Stomach (tissue), 9 donors: ENCODE data around the gene KLHL22. TPM values are rescaled to one million over a fixed set of nuclear protein-coding genes. Genes with fewer than 3 reads are reported as not detected.

Experiments used
- DNase-seq, 2 donors: peaks; one replicate each; pipeline versions ENCODE4 v3.0.0 to v3.0.0-alpha.2; 2013 to 2019
- H3K27ac ChIP-seq, 5 donors: fragments of 200-600 bp in 4 of 5; sonication (generic) in 4 of 5; one replicate each; pipeline ENCODE4 v1.5.1; 2013 to 2019; ENCODE audit warnings: mild to moderate bottlenecking in 1 of 5, moderate library complexity in 1 of 5
- H3K27me3 ChIP-seq, 3 donors: fragments of 200-600 bp; sonication (generic); one replicate each; pipeline ENCODE4 v1.5.1; 2017 to 2019; ENCODE audit warnings: mixed run types in 1 of 3
- H3K36me3 ChIP-seq, 4 donors: fragments of 200-600 bp; sonication (generic); 1 replicate in 3 of 4; 2 replicates in 1 of 4; pipeline ENCODE4 v1.5.1; 2016 to 2019
- H3K4me1 ChIP-seq, 4 donors: fragments of 200-600 bp; sonication (generic); one replicate each; pipeline ENCODE4 v1.5.1; 2016 to 2019
- H3K4me3 ChIP-seq, 4 donors: fragments of 200-600 bp; sonication (generic) in 3 of 4; one replicate each; pipeline ENCODE4 v1.5.1; 2016 to 2019; ENCODE audit warnings: mild to moderate bottlenecking in 1 of 4
- H3K9me3 ChIP-seq, 4 donors: fragments of 200-600 bp; sonication (generic); one replicate each; pipeline ENCODE4 v1.5.1; 2016 to 2019
- EP300 ChIP-seq: sonication (generic); formaldehyde crosslinking; IDR thresholded peaks from one replicate; pipeline ENCODE4 v1.6.1; 2017; ENCODE audit warnings: antibody characterized with exemption
- POLR2A ChIP-seq, 4 donors: fragments of 450-650 bp; IDR thresholded peaks; one replicate each; pipeline ENCODE4 v1.6.1; 2016; ENCODE audit warnings: antibody characterized with exemption in 4 of 4, control low read depth in 2 of 4, mild to moderate bottlenecking in 1 of 4, moderate library complexity in 1 of 4
- POLR2AphosphoS5 ChIP-seq, 3 donors: sonication (generic); formaldehyde crosslinking; IDR thresholded peaks; one replicate each; pipeline ENCODE4 v1.6.1; 2016; ENCODE audit warnings: antibody characterized with exemption in 3 of 3
- WGBS, 5 donors: extraction: QIAGEN DNeasy Blood & Tissue Kit in 3 of 5; methylation state at CpG; one replicate each; pipeline versions ENCODE4 v1.1.5 to v1.1.7; 2013 to 2018; 5-methylcytosine and 5-hydroxymethylcytosine counted together
- intact Hi-C: fragments of 100-400 bp; cut with DNase I; formaldehyde crosslinking; loops from one replicate; pipeline ENCODE4 v1.15.1; 2023; ENCODE audit warnings: low total_unique reads
- polyA plus RNA-seq, 3 donors: library from polyadenylated mRNA; stranded (reverse); fragments of 200-250 nt; gene quantifications; one replicate each; pipeline ENCODE4 v1.2.3, GENCODE V29; 2013
- total RNA-seq, 5 donors: library from RNA; depleted of rRNA; stranded (reverse); fragments of >200 nt; gene quantifications; one replicate each; pipeline versions ENCODE4 v1.1.0 to v1.2.3, GENCODE V29; 2014 to 2016
- TF ChIP-seq, protein P1 (sequence below), 7 experiments: fragments of 450-650 bp in 4 of 7; fragments of 200-600 bp in 3 of 7; sonication (generic) in 3 of 7; IDR thresholded peaks; one replicate each; pipeline ENCODE4 v1.5.1; 2016 to 2019; ENCODE audit warnings: antibody characterized with exemption in 7 of 7, control low read depth in 2 of 7, mild to moderate bottlenecking in 1 of 7
- donor health status: healthy with polysubstance abuse.
- donor health status: Bipolar disorder and iron deficiency.
- donor health status: healthy.

The KLHL22 gene
- total and polyA plus RNA-seq, 8 donors, result 7.0 to 26.5 (median 12.7) TPM

- peak in 1 of 2 donors; percentile 83 for DNase-seq
- Histone ChIP-seq H3K4me3 (no peak overlapping the region), H3K4me1 (peaks cover 27 to 47% (median 41%) of the 10 kb centered on the region in 4 donors), H3K27me3 (peaks cover 0 to 40% (median 27%) of the 10 kb centered on the region in 3 donors), H3K36me3 (peaks cover 0 to 17% (median 8%) of the 10 kb centered on the region in 4 donors), H3K27ac (peak overlapping the region in 1 of 5 donors; percentile 47), H3K9me3 (no peaks in the 10 kb centered on the region)
- intact Hi-C loops, result loop anchor here (5.0 kb wide), 2 partner anchors 35 to 75 kb away; partner anchors contain the start of gene KLHL22
- TF ChIP-seq EP300, result no peak
- TF ChIP-seq POLR2AphosphoS5 (IDR thresholded peaks at IDR 0.05), result no peak
- no peak for TF ChIP-seq POLR2A (IDR thresholded peaks at IDR 0.05)
- TF ChIP-seq, protein P1, sequence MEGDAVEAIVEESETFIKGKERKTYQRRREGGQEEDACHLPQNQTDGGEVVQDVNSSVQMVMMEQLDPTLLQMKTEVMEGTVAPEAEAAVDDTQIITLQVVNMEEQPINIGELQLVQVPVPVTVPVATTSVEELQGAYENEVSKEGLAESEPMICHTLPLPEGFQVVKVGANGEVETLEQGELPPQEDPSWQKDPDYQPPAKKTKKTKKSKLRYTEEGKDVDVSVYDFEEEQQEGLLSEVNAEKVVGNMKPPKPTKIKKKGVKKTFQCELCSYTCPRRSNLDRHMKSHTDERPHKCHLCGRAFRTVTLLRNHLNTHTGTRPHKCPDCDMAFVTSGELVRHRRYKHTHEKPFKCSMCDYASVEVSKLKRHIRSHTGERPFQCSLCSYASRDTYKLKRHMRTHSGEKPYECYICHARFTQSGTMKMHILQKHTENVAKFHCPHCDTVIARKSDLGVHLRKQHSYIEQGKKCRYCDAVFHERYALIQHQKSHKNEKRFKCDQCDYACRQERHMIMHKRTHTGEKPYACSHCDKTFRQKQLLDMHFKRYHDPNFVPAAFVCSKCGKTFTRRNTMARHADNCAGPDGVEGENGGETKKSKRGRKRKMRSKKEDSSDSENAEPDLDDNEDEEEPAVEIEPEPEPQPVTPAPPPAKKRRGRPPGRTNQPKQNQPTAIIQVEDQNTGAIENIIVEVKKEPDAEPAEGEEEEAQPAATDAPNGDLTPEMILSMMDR (IDR thresholded peaks at IDR 0.05), result no peak
- WGBS, 5 donors, result 59 to 74% (median 65%) methylated on average over 21 of the region's 21 CpGs
These were observed 73.2 kb downstream of the KLHL22 start for GRCh38 chr22:20422271-20423007.

- Histone ChIP-seq H3K4me1 (peaks cover 27 to 47% (median 41%) of the 10 kb centered on the region in 4 donors), H3K36me3 (peaks cover 0 to 12% (median 4%) of the 10 kb centered on the region in 4 donors), H3K4me3 (no peak overlapping the region), H3K9me3 (no peaks in the 10 kb centered on the region), H3K27me3 (peaks cover 0 to 31% (median 20%) of the 10 kb centered on the region in 3 donors), H3K27ac (no peak overlapping the region)
- intact Hi-C loops, result loop anchor here (5.0 kb wide), 2 partner anchors 36 to 76 kb away; partner anchors contain the start of gene KLHL22
- TF ChIP-seq, protein P1 (IDR thresholded peaks at IDR 0.05), result no peak
- TF ChIP-seq EP300 (no peak), POLR2AphosphoS5 (IDR thresholded peaks at IDR 0.05) (no peak), POLR2A (IDR thresholded peaks at IDR 0.05) (no peak)
- DNase-seq, result no peak
- WGBS, 5 donors, result 83 to 88% (median 87%) methylated on average over 7 of the region's 7 CpGs
These were observed 74.1 kb downstream of the KLHL22 start for GRCh38 chr22:20421507-20421874.

GRCh38 chr22:20420157-20420842 is 75.3 kb downstream of the KLHL22 start:
- TF ChIP-seq EP300 (no peak), POLR2A (IDR thresholded peaks at IDR 0.05) (no peak), POLR2AphosphoS5 (IDR thresholded peaks at IDR 0.05) (no peak)
- TF ChIP-seq, protein P1 (IDR thresholded peaks at IDR 0.05), result no peak
- Histone ChIP-seq H3K27ac (no peak overlapping the region), H3K27me3 (peaks cover 0 to 19% (median 8%) of the 10 kb centered on the region in 3 donors), H3K9me3 (no peaks in the 10 kb centered on the region), H3K36me3 (peaks cover 0 to 4% (median 3%) of the 10 kb centered on the region in 4 donors), H3K4me3 (no peak overlapping the region), H3K4me1 (peaks cover 16 to 38% (median 30%) of the 10 kb centered on the region in 4 donors)
- intact Hi-C loops, result loop anchor here (5.0 kb wide), 2 partner anchors 37 to 77 kb away; partner anchors contain the start of gene KLHL22
- WGBS, 5 donors, result 82 to 88% (median 86%) methylated on average over 8 to 11 of the region's 11 CpGs
- no peak for DNase-seq

DNA sequence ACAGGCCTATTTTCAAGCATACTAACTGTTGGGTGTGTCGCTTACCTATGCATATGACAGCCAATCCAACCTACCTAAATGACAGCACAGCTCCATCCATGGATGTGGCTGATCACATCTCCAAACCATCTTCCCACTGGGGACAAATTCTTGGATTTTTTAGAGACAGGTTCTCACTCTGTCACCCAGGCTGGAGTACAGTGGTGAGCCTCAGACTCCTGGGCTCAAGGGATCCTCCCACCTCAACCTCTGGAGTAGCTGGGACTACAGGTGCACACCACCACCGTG is 76.0 kb downstream of the KLHL22 start:
- H3K9me3 ChIP-seq, result no peaks in the 10 kb centered on the region
- TF ChIP-seq POLR2A (IDR thresholded peaks at IDR 0.05) (no peak), POLR2AphosphoS5 (IDR thresholded peaks at IDR 0.05) (no peak), EP300 (no peak)
- TF ChIP-seq, protein P1 (IDR thresholded peaks at IDR 0.05), result no peak
- no peak overlapping the region for H3K27ac ChIP-seq
- H3K36me3 ChIP-seq, result no peaks in the 10 kb centered on the region
- no peak for DNase-seq
- H3K4me3 ChIP-seq, result no peak overlapping the region
- peaks cover 0 to 12% (median 2%) of the 10 kb centered on the region in 3 donors for H3K27me3 ChIP-seq
- peaks cover 14 to 31% (median 26%) of the 10 kb centered on the region in 4 donors for H3K4me1 ChIP-seq
- intact Hi-C loops, result no loop called here
- 83 to 97% (median 93%) methylated on average over 2 of the region's 2 CpGs for WGBS, 5 donors
